Stimulated activated CD8-positive, alpha-beta memory T cell treated with anti-CD3 and anti-CD28 coated beads, Interleukin-12 subunit alpha, Interleukin-12 subunit beta, amount 100 ng/mL, for 1 hour (primary cell): ENCODE data around the gene WHAMM.
"Not testable (repeated sequence)": the region's sequence is repeated elsewhere in the genome, so short reads cannot be mapped to it uniquely, and the experiment has no call there.

Source experiments
- DNase-seq: peaks from one replicate; pipeline ENCODE4 v3.0.0-alpha.2; 2020; ENCODE audit warnings: low read depth

WHAMM gene

GRCh38 chr15:82809308-82810060 is at the start of gene WHAMM:
Gene WHAMM (plus strand): TSS chr15:82809628. CDS start chr15:82809727, 99 bp downstream.
- peak; percentile 92 for DNase-seq

- no peak for DNase-seq
Observed at GRCh38 chr15:82763361-82764116, 45.9 kb upstream of the WHAMM start.

GRCh38 chr15:82764117-82764490 is 45.3 kb upstream of the WHAMM start:
- DNase-seq, result no peak

- no peak for DNase-seq
Observed at GRCh38 chr15:82764740-82765139, 44.7 kb upstream of the WHAMM start.

GRCh38 chr15:82766201-82766600 is 43.2 kb upstream of the WHAMM start:
- DNase-seq, result not testable (repeated sequence)

- DNase-seq, result no peak
Observed at GRCh38 chr15:82767163-82767829, 42.1 kb upstream of the WHAMM start.

GRCh38 chr15:82768414-82769054 is 40.9 kb upstream of the WHAMM start:
- no peak for DNase-seq

GRCh38 chr15:82771789-82772607 is 37.4 kb upstream of the WHAMM start:
- no peak for DNase-seq

GRCh38 chr15:82774496-82774895 is 34.9 kb upstream of the WHAMM start:
- DNase-seq, result no peak

GRCh38 chr15:82778755-82779154 is 30.7 kb upstream of the WHAMM start:
- no peak for DNase-seq

- DNase-seq, result no peak
Observed at GRCh38 chr15:82781349-82781748, 28.1 kb upstream of the WHAMM start.

GRCh38 chr15:82788496-82788895 is 20.9 kb upstream of the WHAMM start:
- no peak for DNase-seq

GRCh38 chr15:82789491-82789890 is 19.9 kb upstream of the WHAMM start:
- DNase-seq, result no peak

- DNase-seq, result no peak
Observed at GRCh38 chr15:82790321-82790720, 19.1 kb upstream of the WHAMM start.

GRCh38 chr15:82792068-82792467 is 17.4 kb upstream of the WHAMM start:
- DNase-seq, result no peak

GRCh38 chr15:82793737-82794136 is 15.7 kb upstream of the WHAMM start:
- no peak for DNase-seq

GRCh38 chr15:82798104-82798503 is 11.3 kb upstream of the WHAMM start:
- no peak for DNase-seq

- DNase-seq, result no peak
Observed at GRCh38 chr15:82798531-82799166, 10.8 kb upstream of the WHAMM start.

GRCh38 chr15:82799183-82799841 is 10.1 kb upstream of the WHAMM start:
- no peak for DNase-seq

GRCh38 chr15:82802497-82802896 is 6.9 kb upstream of the WHAMM start:
- DNase-seq, result no peak
